EH (cell line): ENCODE results near the gene SEPTIN1.
A peak's percentile ranks its signal among the peaks of the same experiment; 100 is the strongest.

Experiments
- DNase-seq: peaks from one replicate; pipeline ENCODE4 v3.0.0-alpha.2; 2015; ENCODE audit warnings: low read depth

The SEPTIN1 gene

DNA sequence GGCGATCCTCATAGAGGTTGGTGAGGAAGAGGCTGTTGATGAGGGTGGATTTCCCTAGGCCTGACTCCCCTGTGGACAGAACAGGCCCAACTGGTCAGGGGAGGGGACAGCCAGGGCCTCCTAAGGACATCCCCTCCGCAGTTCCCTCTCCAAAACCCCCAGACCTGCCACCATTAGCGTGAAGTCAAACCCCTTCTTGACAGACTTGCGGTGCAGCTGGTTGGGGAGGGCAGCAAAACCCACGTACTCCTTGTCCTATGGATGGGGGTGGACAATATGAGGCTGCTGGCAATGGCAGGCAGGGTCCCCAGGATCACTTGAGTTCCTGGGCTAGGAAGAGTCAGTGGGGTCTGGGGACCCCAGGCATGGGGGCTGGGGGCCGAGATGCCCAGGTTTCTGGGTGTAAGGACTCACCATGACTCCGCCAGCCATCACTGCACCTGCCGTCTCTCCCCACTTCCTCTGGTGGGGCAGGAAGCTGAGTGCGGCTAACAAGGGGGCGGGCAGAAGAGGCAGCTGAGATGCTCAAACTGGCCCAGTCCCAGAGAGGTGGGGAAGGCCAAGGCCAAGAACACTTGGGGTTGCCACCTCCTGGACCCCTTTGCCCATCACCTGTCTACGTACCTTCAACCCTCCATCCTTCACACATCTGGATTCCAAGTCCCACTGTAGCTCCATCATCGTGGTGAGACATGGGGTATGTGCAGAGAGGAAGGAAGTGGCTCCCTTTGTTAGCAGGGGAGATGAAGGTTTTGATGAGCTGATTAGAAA, at the start of gene SEPTIN1:
TSS of gene SEPTIN1 (minus strand) at position 451 of the 771 bp plus-strand sequence. CDS start at position 432, 19 bp downstream.
- DNase-seq = no peak

DNA sequence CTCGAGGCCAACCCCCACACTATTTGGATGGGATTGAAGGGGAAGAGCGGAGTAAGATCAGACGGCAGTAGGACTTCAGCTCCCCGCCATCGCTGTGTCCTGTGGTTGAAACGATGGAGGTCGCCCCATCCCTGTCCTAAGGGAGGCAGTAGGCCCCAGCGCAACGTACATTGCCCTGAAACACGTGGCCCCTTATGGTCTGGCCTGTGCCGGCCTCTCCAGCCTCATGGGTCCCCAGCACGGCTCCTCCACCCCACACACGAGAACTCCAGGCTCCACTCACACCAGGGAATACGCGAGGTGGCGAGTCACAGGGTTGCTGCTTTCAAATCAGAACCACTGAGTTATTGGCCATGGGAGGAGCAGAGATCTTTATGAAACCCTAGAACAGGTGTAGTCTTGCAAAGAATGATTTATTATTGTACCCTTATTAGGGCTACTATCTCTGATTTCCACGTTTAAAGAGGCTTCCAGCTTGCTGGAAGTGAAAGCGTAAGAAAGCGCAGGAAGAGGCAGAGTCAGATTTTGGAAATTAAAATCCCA, 48.1 kb upstream of the SEPTIN1 start:
- DNase-seq = no peak

- peak; percentile 99 for DNase-seq
Observed at GRCh38 chr16:30429678-30430427, 47.5 kb upstream of the SEPTIN1 start, which contains the start of gene DCTPP1. Gene DCTPP1, minus strand, starts transcription at chr16:30430030. Its CDS starts 50 bp downstream, at chr16:30429980.

DNA sequence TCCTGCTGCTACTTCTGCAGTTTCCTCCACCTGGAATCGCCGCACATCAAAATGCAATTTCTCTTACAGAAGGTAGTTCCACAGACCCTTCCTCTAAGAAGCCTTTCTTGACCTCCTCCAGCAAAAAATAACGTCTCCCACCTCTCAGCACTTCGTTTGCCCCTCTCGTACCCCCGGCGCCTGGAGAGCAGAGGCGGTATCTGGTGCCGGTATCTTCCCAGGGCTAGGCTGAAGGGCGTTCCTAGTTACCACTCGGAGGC, 47.0 kb upstream of the SEPTIN1 start:
- no peak for DNase-seq

DNA sequence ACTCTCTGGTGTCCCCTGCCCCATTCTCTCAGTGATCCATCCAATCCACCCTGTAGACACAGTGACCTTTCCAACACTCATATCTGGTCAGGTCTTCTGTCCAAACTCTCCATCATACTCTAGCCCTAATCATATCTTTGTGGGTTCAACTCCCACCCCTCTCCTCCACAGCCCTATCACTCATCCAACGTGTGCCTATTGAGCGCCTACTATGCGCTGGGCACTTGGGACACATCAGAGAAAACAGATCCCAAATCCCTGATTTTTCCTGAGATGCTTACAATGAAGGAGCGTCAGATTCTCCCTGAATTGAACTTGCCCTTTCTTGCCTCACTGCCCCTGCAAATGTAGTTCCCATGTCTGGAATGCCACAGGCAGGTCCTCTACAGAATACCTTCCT, 45.7 kb upstream of the SEPTIN1 start:
- no peak for DNase-seq

DNA sequence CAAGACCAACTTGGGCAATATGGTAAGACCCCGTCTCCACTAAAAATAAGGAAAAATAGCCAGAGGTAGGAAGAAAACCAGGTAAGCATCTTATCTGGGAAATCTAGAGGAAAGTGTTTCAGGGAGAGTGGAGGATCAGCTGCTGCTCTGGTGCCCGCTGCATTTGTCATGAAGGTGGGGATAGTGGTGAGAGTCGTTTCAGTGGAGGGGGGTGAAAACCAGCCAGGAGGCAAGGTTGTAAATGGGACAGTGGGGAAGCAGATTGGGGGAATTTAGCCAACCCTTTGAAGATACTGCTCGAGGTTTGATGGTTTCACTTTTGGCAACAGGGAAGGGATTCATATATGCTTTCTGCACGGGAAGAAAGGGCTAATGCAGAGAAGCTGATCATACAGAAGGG, 38.6 kb upstream of the SEPTIN1 start:
- no peak for DNase-seq

DNA sequence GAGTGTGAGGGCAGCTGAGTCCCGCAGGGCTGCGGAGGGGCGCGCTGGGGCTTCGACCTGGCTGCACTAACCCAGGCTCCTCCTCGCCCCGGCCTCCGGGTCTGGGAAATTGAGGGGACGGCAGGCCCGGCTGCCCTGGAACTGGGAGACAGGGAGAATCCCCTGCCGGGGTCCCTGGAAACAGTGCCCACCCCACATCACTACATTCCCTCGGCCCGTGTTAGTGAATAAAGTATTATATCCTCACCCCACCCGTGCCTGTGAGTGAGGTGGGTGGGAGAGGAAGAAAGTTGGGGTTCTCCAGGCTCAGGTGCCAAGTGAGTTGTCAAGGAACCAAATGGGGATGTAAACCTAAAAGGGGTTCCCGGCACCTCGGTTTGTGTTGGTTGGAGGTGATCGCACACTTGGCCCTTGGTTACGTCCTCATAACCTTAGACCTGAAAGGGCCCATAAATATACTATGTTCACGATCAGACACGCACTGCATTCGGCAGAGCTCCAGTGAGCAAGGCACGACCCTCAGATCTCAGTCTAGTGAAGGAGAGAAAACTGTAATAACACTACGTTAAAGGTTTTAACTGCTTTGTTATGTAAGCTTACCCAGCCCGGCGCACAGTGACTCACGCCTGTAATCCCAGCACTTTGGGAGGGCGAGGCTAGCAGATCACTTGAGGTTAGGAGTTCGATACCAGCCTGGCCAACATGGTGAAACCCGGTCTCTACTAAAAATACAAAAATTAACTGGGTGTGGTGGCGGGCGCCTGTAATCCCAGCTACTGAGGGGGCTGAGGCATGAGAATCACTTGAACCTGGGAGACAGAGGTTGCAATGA, 36.2 kb upstream of the SEPTIN1 start:
- no peak for DNase-seq

GRCh38 chr16:30417529-30418349, 35.4 kb upstream of the SEPTIN1 start:
- peak; percentile 89 for DNase-seq

DNA sequence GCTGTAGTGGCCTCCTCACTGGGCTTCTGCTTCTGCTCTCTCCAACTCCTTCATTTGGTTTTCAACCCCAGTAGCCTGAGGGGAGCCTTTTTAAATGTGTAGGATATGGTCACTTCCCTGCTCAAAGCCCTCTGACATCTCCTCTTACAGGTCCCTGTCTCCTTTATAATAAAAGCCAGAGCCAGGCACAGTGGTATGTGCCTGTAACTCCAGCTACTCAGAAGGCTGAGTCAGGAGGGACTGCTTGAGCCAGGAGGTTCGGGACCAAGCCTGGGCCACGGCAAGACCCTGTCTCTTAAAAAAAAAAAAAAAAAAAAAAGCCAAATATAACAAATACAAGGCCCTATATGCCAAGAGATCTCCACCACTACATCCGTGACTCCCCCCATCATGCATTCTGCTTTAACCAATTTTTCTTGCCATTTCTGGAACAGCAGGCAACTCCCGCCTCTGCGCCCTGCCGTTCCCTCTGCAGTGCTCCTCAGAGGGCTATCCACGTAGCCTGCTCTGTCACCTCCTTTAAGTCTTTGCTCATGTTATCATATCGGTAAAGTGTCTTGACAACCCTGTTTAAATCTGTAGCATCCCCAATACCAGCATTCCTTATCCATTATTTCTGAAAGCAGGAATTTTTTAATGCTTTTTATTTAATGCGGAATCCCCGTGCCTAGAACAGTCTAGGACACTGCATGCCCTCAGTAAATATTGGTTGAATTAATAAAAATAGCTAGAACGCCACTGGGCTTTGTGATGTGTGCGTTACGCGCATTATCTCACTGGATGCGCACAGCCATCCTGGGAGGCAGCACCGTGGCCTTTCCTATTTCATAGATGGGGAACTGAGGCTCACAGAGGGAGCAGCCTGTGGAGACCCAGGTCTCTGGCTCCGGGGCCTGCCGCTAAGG, 34.5 kb upstream of the SEPTIN1 start:
- DNase-seq = no peak

DNA sequence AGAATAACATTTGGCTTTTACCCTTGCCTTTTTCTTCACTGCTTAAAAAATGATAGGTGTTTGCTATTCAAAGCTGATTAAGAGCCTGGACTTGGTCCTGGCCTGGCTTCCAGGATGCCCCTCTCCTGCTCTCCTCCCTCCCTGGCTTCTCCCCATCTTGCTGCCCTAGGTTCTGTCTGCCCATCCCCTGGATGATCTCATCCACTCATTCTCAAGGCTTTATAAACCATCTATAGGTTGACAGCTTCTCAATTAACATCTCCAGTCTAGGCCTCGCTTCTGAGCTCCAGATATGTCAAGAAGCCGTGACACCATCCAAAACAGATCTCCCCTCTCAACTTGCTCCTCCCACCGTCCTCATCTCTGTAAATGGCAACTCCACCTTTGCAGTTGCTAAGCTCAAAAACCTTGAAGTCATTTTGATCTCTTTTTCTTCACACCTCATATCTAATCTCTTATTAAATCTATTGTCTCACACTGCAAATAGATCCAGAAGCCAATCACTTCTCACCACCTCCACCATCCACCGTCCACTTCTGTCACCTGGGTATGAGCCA, 33.8 kb upstream of the SEPTIN1 start:
- no peak for DNase-seq

DNA sequence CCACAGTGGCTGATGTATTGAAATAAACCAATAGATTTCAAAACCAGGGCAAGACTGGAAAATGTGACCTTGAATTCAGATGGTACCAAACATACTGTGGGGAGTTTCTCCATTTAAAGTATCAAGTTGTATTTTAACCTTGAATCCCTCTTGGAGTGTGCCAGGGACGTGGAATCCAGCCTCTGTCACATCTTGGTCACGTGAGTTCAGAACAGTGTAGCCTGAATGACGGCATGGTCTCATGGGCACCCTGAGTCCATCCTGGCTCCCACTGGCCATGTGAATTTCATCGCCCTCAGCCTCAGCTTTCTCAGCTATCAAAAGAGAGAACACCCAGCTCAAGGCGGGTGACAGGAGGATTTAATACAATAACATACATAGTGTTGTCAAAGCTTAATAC, 31.8 kb upstream of the SEPTIN1 start:
- DNase-seq = no peak

DNA sequence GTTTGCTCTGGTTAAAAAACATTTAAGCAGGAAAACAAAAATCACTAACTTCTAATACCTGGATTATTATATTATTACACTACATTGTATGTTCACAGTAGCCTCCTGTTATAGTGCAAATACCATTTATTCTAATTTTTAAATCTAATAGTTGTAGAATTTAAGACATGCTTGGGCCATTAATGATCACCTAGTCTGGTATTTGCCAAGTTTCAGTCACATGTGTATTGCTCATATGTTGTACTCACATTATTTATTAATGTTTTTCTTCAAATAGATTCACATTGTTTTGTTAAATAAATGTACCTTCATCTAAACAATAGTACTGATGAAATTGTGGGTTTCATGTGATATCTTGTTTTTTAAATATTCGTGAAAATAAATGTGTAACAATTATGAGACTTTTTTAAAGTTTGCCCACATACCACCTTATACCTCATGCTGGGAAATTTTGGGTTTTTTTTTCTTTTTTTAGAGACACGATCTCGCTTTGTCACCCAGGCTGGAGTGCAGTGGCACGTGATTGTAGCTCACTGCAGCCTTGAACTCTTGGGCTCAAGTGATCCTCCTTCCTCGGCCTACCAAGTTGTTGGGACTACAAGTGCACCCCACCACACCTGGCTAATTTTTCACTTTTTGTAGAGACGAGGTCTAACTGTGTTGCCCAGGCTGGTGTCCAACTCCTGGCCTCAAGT, 30.9 kb upstream of the SEPTIN1 start:
- DNase-seq = no peak

DNA sequence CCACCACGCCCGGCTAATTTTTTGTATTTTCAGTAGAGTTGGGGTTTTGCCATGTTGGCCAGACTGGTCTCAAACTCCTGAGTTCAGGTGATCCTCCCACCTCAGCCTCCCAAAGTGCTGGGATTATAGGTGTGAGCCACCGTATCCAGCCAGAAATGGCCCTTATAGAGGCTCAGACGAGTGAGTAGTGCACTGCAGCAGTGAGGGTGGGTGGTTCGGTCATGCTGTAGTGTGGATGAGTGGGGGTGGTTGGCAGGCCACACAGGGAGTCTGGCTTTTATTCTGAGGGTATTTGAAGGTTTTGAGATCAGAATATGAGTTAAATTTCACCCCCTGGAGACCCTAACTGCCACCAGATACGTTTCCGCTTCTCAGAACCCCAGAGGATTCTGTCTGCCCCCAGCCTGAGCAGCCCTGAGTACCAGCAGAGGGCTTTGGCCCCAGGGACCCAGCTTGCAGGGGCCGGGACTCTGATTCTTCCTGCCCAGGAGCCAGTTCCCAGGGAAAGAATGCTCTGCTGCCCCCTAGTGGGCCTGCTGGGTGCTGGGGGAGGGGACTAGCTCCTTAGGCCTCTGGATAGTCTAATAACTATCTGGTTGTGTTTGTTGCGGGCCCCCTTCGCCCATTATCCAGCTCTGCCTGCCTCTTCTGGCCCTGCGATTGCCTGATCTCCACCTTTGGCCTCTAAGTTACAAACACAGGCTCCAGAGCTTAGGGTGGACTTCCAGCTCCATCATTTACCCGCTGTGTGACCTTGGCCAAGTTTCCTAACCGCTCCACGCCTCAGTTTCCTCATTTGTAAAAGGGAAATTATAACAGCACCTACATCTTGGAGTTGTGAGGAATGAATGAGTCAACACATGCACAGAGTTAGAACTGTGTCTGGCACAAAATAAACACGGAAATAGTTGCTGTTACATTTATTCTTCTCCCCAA, 27.0 kb upstream of the SEPTIN1 start:
- peak; percentile 85 for DNase-seq

DNA sequence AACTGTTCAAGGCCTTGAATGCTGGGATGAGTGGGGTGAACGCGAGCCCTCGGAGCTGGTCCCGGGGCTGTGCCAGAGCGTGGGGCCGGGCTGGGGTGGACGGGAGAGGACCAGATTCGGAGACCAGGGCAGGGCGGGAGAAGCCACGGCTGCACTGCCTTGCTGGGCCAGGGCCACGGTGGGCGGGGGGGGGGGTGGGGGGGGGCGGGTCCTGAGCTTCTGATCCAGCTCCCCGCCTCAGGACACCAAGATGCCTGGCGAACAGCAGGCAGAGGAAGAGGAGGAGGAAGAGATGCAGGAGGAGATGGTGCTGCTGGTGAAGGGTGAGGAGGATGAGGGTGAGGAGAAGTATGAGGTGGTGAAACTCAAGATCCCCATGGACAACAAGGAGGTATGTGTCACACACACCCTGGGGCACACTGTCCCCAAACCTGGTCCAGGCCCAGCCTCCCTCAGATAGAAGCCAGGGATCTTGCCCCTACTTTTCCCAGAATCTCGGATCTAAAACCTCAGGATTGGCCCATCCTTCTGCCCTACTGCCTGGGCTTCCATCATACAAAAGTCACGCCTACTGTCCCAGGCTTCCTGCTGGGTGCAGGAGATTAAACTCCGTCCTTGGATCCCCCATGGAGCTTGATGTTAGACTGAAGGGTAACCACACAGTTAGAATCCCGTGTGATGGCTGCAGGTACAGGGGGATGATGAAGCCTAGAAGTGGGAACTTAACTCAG, 25.6 kb upstream of the SEPTIN1 start:
- DNase-seq = peak; percentile 34

DNA sequence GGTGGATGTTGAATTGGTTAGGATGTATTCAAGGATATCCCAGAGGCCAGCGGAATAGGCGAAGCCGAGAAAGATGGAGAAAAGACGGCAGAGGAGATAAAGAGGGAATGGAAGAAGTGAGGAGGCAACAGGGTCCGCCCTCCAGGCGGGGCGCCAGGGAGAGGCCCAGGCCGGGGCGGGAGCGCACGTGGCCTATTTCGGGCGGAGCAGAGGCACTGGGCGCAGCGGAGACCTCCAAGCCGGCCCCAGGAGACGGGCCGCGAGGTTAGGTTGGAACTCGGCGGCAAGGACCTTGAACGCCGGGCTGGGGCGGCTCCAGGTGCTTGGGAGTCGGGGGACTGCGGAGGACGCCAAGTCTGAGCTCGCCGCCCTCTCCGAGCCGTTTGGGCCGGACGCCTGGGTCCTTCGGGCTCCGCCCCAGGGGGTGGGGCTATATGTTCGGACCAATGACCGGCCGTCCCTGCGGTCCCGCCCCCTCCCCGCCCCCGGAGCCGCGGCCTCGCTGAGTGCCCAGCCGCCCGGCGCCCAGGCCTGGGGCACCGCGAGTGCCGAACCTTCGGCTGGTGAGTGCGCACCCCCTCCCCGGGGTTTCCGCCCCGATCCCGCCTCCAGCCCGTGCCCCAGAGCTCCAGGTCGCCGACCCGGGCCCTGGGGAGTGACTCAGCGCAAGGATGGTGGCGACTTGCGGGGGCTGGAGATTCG, 24.9 kb upstream of the SEPTIN1 start, which contains the start of gene ZNF771:
TSS of gene ZNF771 (plus strand) at position 505 of the 702 bp plus-strand sequence. CDS start 448 bp downstream, outside the sequence.
- DNase-seq = peak; percentile 87

- DNase-seq = no peak
Observed at GRCh38 chr16:30406795-30407101, 24.4 kb upstream of the SEPTIN1 start.
